ENCODE data around the gene DHRSX. TPM values are rescaled to one million over a fixed set of nuclear protein-coding genes. Genes with fewer than 3 reads are reported as not detected.

DHRSX gene
- total and polyA plus RNA-seq, 5 experiments from 2014 or later, result 17.1 to 20.8 (median 17.2) TPM

DNA sequence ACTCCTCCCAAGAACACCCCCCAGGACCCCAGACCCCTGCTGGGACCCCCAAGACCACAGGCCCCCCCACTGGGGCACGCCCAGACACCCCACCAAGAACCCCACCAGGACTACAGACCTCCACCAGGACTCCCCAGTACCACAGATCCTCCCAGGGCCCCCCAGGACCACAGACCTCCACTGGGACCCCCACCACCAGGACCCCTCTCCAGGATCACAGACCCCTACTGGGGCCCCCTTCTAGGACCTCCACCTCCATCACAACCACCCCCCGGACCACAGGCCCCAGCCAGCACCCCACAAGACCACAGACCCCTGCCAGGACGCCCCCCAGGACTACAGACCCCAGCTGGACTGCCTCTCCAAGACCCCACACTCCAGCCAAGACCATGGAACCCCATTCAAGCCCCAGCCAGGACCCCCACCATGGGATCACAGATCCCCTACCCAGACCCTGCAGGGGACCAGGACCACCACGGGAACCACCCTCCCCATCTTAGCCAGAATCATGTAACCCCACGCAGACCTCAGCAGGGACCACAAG lies 855 bp upstream of the DHRSX start:
- peak in 1 of 10 donors; percentile 66 for DNase-seq
- no peaks in the 10 kb centered on the region for H3K27me3 Mint-ChIP-seq
- no peak for ATAC-seq
- H3K4me1 Mint-ChIP-seq, result peaks cover 20 to 30% (median 26%) of the 10 kb centered on the region in 4 donors
- H3K4me3 Mint-ChIP-seq, result peak overlapping the region; percentile 65 to 90 (median 73)
- peak overlapping the region; percentile 31 to 94 (median 76) for H3K27ac Mint-ChIP-seq
- H3K36me3 Mint-ChIP-seq, result peaks cover 0 to 12% (median 0%) of the 10 kb centered on the region in 3 donors
- POLR2A ChIA-PET, result no interaction called here
- no peaks in the 10 kb centered on the region for H3K9me3 Mint-ChIP-seq

DNA sequence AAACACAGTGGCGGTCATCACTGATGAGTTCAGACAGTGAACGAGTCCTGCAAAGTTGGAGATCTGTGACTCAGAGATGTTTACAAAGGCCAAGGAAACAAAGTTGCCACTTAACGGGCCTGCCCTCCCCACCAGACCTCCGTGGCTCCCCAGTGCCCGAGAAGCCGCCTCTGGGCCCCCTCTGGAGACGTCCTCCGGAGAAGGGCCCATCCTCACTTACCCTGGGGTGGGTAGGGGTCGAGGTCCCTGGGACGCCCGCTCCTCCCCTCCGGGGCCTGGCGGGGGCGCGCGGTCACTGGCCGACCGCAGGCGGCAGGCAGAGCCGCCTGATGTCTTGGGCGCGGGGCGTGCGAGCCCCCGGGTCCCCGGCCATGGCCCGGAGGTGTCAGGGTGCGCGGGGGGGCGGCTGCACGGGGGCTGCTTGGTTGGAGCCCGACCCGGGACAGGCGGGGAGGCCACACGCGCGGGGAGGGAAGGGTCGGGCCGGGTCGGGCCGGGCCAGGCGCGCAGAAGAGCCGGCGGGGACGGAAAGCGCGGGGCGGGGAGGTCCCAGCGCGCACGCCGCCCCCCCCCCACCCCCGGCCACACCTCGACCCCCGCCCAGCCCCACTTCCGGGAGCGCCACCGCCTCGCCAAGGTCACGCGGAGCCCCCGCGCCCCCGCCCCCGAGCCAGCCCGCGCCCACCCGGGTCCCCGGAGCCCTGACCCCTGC lies 529 bp downstream of the DHRSX start:
- ATAC-seq (peak; percentile 59 to 72), DNase-seq (peak in 6 of 10 donors; percentile 6 to 71 (median 29))
- peak overlapping the region in 9 of 10 donors; percentile 85 to 93 (median 91) for H3K27ac Mint-ChIP-seq
- peaks cover 20 to 37% (median 33%) of the 10 kb centered on the region in 4 donors for H3K4me1 Mint-ChIP-seq
- peaks cover 0 to 21% (median 0%) of the 10 kb centered on the region in 3 donors for H3K36me3 Mint-ChIP-seq
- H3K4me3 Mint-ChIP-seq, result peak overlapping the region; percentile 76 to 88 (median 84)
- no peaks in the 10 kb centered on the region for H3K27me3 Mint-ChIP-seq
- POLR2A ChIA-PET, result no interaction called here
- H3K9me3 Mint-ChIP-seq, result no peaks in the 10 kb centered on the region

DNA sequence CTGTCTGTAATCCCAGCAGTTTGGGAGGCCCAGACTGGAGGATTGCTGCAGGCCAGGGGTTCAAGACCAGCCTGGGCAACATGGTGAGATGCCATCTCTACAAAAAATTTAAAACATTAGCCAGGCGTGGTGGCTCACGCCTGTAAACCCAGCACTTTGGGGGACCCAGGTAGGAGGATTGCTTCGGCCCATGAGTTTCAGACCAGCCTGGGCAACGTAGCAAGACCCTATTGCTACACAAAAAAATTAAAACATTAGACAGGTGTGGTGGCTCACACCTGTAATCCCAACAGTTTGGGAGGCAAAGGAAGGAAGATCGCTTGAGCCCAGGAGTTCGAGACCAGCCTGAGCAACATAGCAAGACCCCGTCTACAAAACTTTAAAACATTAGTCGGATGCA lies 1.3 kb downstream of the DHRSX start:
- no peaks in the 10 kb centered on the region for H3K27me3 Mint-ChIP-seq
- H3K4me1 Mint-ChIP-seq, result peaks cover 20 to 37% (median 33%) of the 10 kb centered on the region in 4 donors

DNA sequence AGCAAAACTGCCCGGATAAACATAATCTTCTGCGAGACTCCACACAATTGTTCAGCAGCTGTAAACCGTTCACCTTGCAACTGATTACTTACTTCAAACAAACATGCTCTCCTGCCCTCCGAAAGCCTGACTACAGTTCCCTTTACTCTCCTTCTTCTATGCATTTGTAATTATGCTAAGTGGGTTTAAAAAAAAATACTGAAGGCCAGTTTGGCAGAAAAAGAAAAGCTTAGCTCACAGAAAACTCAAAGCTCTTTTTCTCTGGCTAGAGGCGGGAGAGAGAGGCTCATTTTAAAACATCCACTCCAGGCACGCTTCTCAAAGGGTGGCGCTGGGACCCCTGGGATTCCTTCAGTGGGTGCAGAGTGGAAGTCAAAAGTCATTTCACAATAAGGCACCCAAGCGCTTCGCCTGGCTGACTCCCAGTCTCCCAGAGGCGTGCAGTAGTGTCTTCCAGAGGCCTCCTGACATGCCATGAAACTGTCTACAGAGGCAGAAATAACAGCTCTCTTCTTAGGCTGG lies 1.9 kb downstream of the DHRSX start:
- Mint-ChIP-seq H3K27me3 (no peaks in the 10 kb centered on the region), H3K27ac (peak overlapping the region; percentile 85 to 93 (median 92)), H3K36me3 (peaks cover 0 to 21% (median 0%) of the 10 kb centered on the region in 3 donors), H3K9me3 (no peaks in the 10 kb centered on the region), H3K4me1 (peaks cover 20 to 37% (median 33%) of the 10 kb centered on the region in 4 donors), H3K4me3 (peak overlapping the region; percentile 76 to 88 (median 84))
- DNase-seq, result peak in 1 of 10 donors; percentile 50
- peak in 1 of 2 donors; percentile 17 for ATAC-seq
- POLR2A ChIA-PET, result no interaction called here

More for the DNA sequence above, 1.3 kb downstream of the DHRSX start:
- Mint-ChIP-seq H3K36me3 (peaks cover 0 to 21% (median 0%) of the 10 kb centered on the region in 3 donors), H3K27ac (peak overlapping the region; percentile 85 to 93 (median 92)), H3K9me3 (no peaks in the 10 kb centered on the region), H3K4me3 (peak overlapping the region; percentile 76 to 88 (median 84))
- DNase-seq (no peak), ATAC-seq (no peak)
- POLR2A ChIA-PET, result no interaction called here

DNA sequence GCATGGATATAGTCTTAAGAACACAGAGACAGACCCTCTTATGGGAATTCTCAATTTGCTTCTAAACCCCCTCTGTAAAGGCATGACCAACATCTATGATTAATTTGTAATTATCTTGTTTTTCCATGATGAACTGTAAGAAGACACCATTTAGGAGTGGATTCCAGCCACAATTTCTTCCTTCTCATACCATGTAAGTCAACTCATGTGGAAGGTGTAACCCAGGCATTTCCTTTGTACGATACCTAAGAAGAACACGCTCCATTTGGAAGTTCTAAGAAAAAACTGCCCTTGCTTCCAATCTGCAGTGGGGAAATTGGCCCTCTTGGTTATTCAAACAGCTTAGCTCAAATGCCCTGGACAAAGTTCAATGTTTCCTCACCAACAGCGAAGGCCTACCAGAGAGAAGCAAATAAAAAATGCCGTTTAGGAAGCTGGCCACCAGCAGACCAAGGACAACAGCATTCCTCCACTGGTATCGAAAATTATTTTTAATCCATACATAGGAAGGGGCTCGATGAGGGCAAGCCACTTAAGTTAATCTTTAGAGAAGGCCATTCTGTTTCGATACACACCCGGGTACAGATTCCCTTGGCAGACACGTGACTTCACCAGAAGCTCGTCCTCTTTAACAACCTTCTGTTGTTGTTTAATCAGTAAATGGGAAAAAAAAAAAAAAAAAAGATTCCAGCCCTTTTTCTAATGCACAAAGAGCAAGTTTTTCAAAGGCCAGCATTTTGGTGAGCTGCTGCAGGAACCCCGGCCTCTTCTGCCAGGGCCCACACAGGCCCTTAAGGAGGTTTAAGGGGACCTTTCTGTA lies 2.6 kb downstream of the DHRSX start:
- Mint-ChIP-seq H3K27ac (peak overlapping the region; percentile 84 to 93 (median 91)), H3K4me1 (peaks cover 20 to 37% (median 32%) of the 10 kb centered on the region in 4 donors), H3K4me3 (peak overlapping the region; percentile 42 to 88 (median 82)), H3K9me3 (no peaks in the 10 kb centered on the region), H3K27me3 (no peaks in the 10 kb centered on the region), H3K36me3 (peaks cover 0 to 21% (median 0%) of the 10 kb centered on the region in 3 donors)
- no peak for DNase-seq
- POLR2A ChIA-PET, result no interaction called here
- no peak for ATAC-seq

DNA sequence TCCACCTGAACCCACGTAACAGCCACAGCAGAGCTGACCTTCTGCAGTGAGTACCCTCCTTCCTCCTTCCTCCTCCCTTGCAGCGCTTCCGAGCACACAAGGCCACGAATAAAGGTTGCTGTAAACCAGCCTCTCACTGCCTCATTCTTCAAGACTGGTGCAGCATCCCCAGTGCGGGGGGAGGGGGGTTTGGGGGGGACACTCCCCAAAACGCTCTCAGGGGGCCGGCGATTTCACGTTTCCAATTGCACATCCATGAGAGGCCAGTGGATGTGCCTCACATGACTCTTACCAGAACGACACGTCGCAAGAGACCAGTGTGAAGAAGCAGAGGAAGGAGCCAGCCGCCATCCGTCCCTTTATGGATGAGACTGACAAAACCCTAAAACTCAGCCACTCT lies 5.2 kb downstream of the DHRSX start:
- peak overlapping the region in 3 of 10 donors; percentile 20 to 58 (median 34) for H3K27ac Mint-ChIP-seq
- H3K4me1 Mint-ChIP-seq, result peaks cover 30 to 37% (median 32%) of the 10 kb centered on the region in 4 donors
- peak in 1 of 10 donors; percentile 35 for DNase-seq
- POLR2A ChIA-PET, result no interaction called here
- H3K4me3 Mint-ChIP-seq, result no peak overlapping the region
- H3K36me3 Mint-ChIP-seq, result peaks cover 0 to 36% (median 3%) of the 10 kb centered on the region in 3 donors
- no peaks in the 10 kb centered on the region for H3K27me3 Mint-ChIP-seq
- no peak for ATAC-seq
- no peaks in the 10 kb centered on the region for H3K9me3 Mint-ChIP-seq

DNA sequence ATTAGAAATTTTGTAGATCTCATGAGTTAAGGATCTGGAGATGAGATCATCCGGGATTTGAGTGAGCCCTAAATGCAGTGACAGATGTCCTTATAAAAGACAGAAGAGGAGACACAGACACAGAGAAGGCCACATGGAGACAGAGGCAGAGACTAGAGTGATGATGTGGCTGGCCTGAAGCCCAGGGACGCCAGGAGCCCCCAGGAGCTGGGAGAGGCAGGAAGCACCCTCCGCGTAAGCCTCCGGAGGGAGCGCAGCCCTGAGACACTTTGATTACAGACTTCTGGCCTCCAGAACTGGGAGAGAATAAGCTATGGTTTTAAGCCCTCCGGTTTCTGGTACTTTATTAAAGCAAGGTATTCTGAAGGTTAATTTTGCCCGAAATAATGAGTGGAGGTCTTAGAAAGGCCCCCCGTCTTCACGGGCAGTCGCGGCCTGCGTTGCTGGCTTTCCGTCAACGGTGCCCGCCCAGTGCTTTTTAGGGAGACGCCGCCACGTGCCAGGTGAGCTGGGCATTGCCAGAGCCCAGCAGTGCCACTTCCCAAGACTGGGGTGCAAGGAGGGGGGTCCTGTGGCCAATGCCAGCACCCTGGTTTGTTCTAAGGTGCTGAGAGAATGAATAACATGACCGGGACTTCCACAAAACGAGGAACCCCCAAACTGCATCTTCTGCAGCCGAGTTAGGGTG lies 8.1 kb downstream of the DHRSX start:
- no peak for ATAC-seq

DNA sequence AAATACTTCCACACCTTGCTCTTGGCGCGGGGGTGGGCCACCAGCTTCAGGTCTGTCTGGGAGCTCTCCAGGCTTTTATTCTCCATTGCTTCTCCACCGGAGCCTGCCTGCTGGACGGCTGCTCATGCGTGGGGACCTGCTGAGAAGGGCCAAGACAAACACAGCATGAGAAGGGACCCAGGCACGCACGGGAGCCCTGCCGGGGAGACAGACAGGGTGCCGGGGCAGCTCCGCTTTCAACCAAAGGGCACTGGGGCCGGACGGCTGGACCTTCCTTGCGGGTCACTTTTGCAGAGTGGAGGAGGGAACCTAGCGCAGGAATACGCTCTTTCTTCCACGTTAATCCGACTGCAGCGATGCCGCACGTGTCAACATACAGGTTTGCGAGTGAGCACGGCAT lies 10.1 kb downstream of the DHRSX start:
- no peak overlapping the region for H3K27ac Mint-ChIP-seq
- no peaks in the 10 kb centered on the region for H3K27me3 Mint-ChIP-seq
- POLR2A ChIA-PET, result no interaction called here
- ATAC-seq (no peak), DNase-seq (peak in 1 of 10 donors; percentile 49)
- H3K4me3 Mint-ChIP-seq, result no peak overlapping the region
- peaks cover 2 to 15% (median 11%) of the 10 kb centered on the region in 4 donors for H3K4me1 Mint-ChIP-seq
- H3K36me3 Mint-ChIP-seq, result peaks cover 0 to 66% (median 19%) of the 10 kb centered on the region in 3 donors
- H3K9me3 Mint-ChIP-seq, result no peaks in the 10 kb centered on the region

More for the DNA sequence above, 8.1 kb downstream of the DHRSX start:
- H3K4me3 Mint-ChIP-seq, result no peak overlapping the region
- POLR2A ChIA-PET, result no interaction called here
- peak in 1 of 10 donors; percentile 21 for DNase-seq
- H3K4me1 Mint-ChIP-seq, result peaks cover 10 to 16% (median 14%) of the 10 kb centered on the region in 4 donors
- H3K27ac Mint-ChIP-seq, result peak overlapping the region in 3 of 10 donors; percentile 31 to 81 (median 41)
- H3K9me3 Mint-ChIP-seq, result no peaks in the 10 kb centered on the region
- H3K36me3 Mint-ChIP-seq, result peaks cover 0 to 60% (median 13%) of the 10 kb centered on the region in 3 donors
- no peaks in the 10 kb centered on the region for H3K27me3 Mint-ChIP-seq

DNA sequence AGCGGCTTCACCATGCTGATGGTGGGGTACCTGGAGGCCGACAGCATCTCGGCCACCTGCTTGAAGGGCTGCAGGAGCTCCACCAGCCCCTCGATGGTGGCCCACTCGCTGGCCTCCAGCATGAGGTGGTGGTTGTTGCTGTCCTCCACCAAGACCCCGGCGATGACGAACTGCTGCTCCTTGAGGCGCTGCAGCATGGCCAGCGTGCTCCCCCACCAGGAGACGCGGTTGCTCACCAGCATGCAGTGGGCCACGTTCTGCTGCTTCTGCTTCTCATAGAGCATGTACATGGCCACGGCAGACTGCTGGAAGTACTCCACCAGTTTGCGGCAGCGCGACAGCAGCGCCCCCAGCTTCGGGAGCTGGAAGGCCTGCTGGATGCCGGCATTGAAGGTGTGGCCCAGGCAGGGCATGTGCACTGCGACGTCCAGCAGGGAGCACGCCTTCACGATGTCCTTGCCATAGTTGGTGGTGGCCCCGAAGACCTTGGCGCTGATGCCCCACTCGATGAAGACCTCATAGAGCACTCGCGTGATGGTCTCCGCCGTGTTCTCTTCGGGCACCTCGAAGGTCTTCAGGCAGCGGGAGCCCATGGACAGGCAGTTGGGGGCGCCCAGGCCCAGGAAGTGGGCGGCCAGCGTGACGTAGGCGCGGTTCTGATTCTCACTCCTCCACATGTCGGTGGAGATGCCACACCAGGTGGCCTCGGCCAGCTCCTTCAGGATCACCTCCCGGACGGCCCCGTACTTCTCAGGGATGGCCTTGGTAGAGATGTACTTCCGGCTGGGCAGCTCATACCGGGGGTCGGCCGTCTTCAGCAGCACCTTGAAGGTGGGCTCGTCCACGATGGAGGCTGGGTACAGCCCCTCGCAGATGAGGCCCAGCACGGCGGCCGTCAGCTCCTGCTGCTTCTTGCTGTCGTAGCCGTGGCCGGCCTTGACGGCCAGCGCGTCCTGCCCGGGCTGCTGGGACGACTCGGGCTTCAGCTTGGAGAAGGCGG lies 11.0 kb downstream of the DHRSX start:
- peaks cover 0 to 67% (median 19%) of the 10 kb centered on the region in 3 donors for H3K36me3 Mint-ChIP-seq
- ATAC-seq, result no peak
- no peak overlapping the region for H3K4me3 Mint-ChIP-seq
- DNase-seq, result peak in 1 of 10 donors; percentile 57
- peak overlapping the region in 2 of 10 donors; percentile 13 to 19 for H3K27ac Mint-ChIP-seq
- POLR2A ChIA-PET, result no interaction called here
- H3K9me3 Mint-ChIP-seq, result no peaks in the 10 kb centered on the region
- peaks cover 0 to 15% (median 12%) of the 10 kb centered on the region in 4 donors for H3K4me1 Mint-ChIP-seq
- H3K27me3 Mint-ChIP-seq, result no peaks in the 10 kb centered on the region

DNA sequence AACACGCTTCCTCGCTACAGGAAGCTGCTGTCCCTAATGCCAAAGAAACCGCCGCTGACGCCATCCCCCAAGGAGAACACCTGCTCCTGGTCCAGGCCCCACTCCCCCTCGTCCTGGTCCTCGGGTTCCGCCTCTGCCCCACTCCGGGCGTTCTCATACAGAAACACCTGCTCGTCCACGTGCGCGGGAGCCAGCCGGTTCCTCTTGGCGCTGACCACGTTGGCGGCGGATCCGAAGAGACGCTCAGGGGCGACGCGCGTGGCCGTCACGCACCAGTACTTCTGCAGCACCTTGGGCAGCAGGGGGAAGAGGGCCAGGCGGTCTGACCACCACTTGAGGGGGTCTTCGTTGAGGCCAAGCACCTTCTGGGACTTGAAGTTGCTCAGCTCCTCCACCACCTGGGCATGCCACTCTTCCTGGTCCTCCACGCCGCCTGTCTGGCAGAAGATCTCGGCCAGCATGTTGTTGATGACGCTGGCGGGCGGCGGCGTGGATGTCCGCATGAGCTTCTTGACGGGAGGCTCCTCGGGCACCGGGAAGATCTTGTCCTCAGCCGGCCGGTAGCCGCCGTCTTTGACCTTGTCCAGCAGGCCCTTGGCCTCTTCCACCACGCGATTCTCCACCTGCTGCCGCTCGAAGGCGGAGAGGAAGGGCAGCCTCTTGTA lies 12.0 kb downstream of the DHRSX start:
- peaks cover 0 to 71% (median 19%) of the 10 kb centered on the region in 3 donors for H3K36me3 Mint-ChIP-seq
- peaks cover 0 to 15% (median 12%) of the 10 kb centered on the region in 4 donors for H3K4me1 Mint-ChIP-seq
- ATAC-seq, result no peak
- H3K4me3 Mint-ChIP-seq, result no peak overlapping the region
- H3K27me3 Mint-ChIP-seq, result no peaks in the 10 kb centered on the region
- peak overlapping the region in 2 of 10 donors; percentile 19 to 40 for H3K27ac Mint-ChIP-seq
- POLR2A ChIA-PET, result no interaction called here
- peak in 1 of 10 donors; percentile 50 for DNase-seq
- no peaks in the 10 kb centered on the region for H3K9me3 Mint-ChIP-seq

All from naive thymus-derived CD8-positive, alpha-beta T cell (primary cell).